Activated naive CD8-positive, alpha-beta T cell treated with anti-CD3 and anti-CD28 coated beads for 36 hours (primary cell): Measurements from ENCODE around the gene PLCL2. TPM values are rescaled to one million over a fixed set of nuclear protein-coding genes. Genes with fewer than 3 reads are reported as not detected.

ENCODE experiments used
- DNase-seq: peaks from one replicate; pipeline ENCODE4 v3.0.0; 2021
- H3K27ac Mint-ChIP-seq: one replicate; pipeline ENCODE4 v1.8.0; 2022; ENCODE audit warnings: mild to moderate bottlenecking, moderate library complexity, mixed read lengths
- H3K27me3 Mint-ChIP-seq: one replicate; pipeline ENCODE4 v1.8.0; 2022; ENCODE audit warnings: mild to moderate bottlenecking, mixed read lengths
- H3K36me3 Mint-ChIP-seq: one replicate; pipeline ENCODE4 v1.8.0; 2021; ENCODE audit warnings: mild to moderate bottlenecking, mixed read lengths
- H3K4me1 Mint-ChIP-seq: one replicate; pipeline ENCODE4 v1.8.0; 2021; ENCODE audit warnings: mixed read lengths
- H3K4me3 Mint-ChIP-seq: one replicate; pipeline ENCODE4 v1.8.0; 2022; ENCODE audit warnings: mild to moderate bottlenecking, moderate library complexity, mixed read lengths
- H3K9me3 Mint-ChIP-seq: one replicate; pipeline ENCODE4 v1.8.0; 2022; ENCODE audit warnings: mixed read lengths
- total RNA-seq, 2 experiments: library from RNA; stranded (reverse); gene quantifications; one replicate each; pipeline ENCODE4 v1.2.3, GENCODE V29; 2021

PLCL2 gene
- total RNA-seq, 2 experiments from 2014 or later: 19.1 to 19.6 TPM

GRCh38 chr3:17052363-17052762 lies 167.6 kb downstream of the PLCL2 start:
- DNase-seq: no peak
- peaks cover 34% of the 10 kb centered on the region for H3K9me3 Mint-ChIP-seq
- peaks cover 21% of the 10 kb centered on the region for H3K4me1 Mint-ChIP-seq
- H3K27me3 Mint-ChIP-seq: no peaks in the 10 kb centered on the region
- no peak overlapping the region for H3K4me3 Mint-ChIP-seq
- H3K36me3 Mint-ChIP-seq: peaks cover 80% of the 10 kb centered on the region
- no peak overlapping the region for H3K27ac Mint-ChIP-seq

DNA sequence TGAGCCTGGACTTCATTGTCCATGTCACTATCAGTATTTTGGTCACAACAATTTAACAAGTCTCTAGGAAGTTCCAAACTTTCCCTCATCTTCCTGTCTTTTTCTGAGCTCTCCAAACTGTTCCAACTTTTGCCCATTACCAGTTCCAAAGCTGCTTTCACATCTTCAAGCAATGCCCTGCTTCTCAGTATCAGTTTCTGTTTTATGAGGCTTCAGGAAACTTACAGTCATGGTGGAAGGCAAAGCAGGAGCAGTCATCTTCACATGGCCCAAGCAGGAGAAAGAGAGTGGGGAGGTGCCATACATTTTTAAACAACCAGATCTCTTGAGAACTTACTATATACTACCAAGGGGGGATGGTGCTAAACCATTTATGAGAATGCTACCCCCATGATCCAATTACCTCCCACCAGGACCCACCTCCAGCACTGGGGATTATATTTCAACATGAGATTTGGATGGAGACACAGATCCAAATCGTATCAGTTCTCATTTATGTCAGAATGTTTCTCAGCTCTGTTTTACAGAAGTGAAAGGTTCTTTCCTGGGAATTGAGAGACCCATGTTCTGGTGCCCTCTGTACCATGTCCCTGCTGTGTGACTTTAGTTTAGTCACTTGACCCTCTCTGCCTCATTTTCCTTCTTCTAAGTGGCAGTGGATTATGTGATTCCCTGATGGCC lies 169.7 kb downstream of the PLCL2 start:
- H3K27me3 Mint-ChIP-seq: no peaks in the 10 kb centered on the region
- DNase-seq: no peak
- peaks cover 71% of the 10 kb centered on the region for H3K36me3 Mint-ChIP-seq
- H3K4me1 Mint-ChIP-seq: peaks cover 19% of the 10 kb centered on the region
- H3K27ac Mint-ChIP-seq: peak overlapping the region; percentile 18
- no peak overlapping the region for H3K4me3 Mint-ChIP-seq
- peaks cover 26% of the 10 kb centered on the region for H3K9me3 Mint-ChIP-seq

GRCh38 chr3:17054982-17055343 lies 170.2 kb downstream of the PLCL2 start:
- DNase-seq: no peak
- Mint-ChIP-seq H3K27ac (no peak overlapping the region), H3K36me3 (peaks cover 71% of the 10 kb centered on the region), H3K27me3 (no peaks in the 10 kb centered on the region), H3K4me3 (no peak overlapping the region), H3K9me3 (peaks cover 23% of the 10 kb centered on the region), H3K4me1 (peaks cover 19% of the 10 kb centered on the region)

- Mint-ChIP-seq H3K36me3 (peaks cover 69% of the 10 kb centered on the region), H3K4me1 (peaks cover 19% of the 10 kb centered on the region), H3K27me3 (no peaks in the 10 kb centered on the region), H3K27ac (no peak overlapping the region), H3K9me3 (peaks cover 19% of the 10 kb centered on the region), H3K4me3 (no peak overlapping the region)
- DNase-seq: no peak
Observed at GRCh38 chr3:17055374-17056276, 170.9 kb downstream of the PLCL2 start.

DNA sequence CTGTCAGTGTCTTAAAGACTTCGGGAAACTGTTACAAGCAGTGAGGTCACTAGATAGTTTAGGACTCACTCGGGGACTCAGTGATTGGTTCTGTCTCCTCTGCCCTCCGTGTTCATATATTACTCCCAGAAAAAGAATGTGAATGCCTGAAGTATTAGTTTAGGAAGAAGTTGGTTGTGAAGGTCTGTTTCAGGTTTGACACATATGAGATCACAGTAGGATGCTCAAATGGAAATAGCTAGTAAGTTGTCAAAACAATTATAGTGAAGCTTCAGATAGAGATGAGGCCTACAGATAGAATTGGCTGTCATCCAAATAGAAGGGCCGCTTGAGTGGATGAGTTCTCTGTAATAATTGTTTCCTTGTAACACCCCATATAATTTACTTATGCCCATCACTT lies 172.6 kb downstream of the PLCL2 start:
- Mint-ChIP-seq H3K36me3 (peaks cover 62% of the 10 kb centered on the region), H3K27ac (no peak overlapping the region), H3K4me1 (peaks cover 22% of the 10 kb centered on the region)

GRCh38 chr3:17059989-17060550 lies 175.3 kb downstream of the PLCL2 start:
- peaks cover 51% of the 10 kb centered on the region for H3K36me3 Mint-ChIP-seq
- H3K27me3 Mint-ChIP-seq: no peaks in the 10 kb centered on the region
- no peak overlapping the region for H3K27ac Mint-ChIP-seq
- DNase-seq: no peak
- H3K4me1 Mint-ChIP-seq: peaks cover 14% of the 10 kb centered on the region
- no peak overlapping the region for H3K4me3 Mint-ChIP-seq
- H3K9me3 Mint-ChIP-seq: peaks cover 8% of the 10 kb centered on the region

More for the DNA sequence above, 172.6 kb downstream of the PLCL2 start:
- DNase-seq: no peak
- peaks cover 11% of the 10 kb centered on the region for H3K9me3 Mint-ChIP-seq
- H3K4me3 Mint-ChIP-seq: no peak overlapping the region
- no peaks in the 10 kb centered on the region for H3K27me3 Mint-ChIP-seq

GRCh38 chr3:17061005-17061404 lies 176.2 kb downstream of the PLCL2 start:
- Mint-ChIP-seq H3K4me3 (no peak overlapping the region), H3K27ac (no peak overlapping the region), H3K4me1 (peaks cover 9% of the 10 kb centered on the region), H3K27me3 (no peaks in the 10 kb centered on the region), H3K36me3 (peaks cover 55% of the 10 kb centered on the region), H3K9me3 (peaks cover 8% of the 10 kb centered on the region)
- DNase-seq: no peak

DNA sequence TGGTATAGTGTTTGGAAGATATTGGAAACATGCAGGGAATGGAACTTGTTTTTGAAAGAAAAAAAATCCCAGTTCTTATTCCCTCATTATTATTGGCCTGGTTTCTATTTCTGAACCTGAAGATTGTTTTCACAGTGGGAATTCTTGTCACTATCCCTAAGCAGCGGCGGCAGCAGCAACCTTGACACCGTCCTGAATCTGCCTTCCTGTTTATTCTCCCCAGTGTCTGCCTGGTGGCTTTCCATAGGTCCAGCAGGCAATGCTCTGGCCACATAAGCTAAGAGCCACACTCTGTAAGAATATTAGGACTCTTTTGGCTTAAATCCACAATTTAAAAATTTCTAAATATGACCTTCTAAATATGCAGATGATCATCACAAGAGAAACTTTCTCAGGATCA lies 178.0 kb downstream of the PLCL2 start:
- peaks cover 49% of the 10 kb centered on the region for H3K36me3 Mint-ChIP-seq

DNA sequence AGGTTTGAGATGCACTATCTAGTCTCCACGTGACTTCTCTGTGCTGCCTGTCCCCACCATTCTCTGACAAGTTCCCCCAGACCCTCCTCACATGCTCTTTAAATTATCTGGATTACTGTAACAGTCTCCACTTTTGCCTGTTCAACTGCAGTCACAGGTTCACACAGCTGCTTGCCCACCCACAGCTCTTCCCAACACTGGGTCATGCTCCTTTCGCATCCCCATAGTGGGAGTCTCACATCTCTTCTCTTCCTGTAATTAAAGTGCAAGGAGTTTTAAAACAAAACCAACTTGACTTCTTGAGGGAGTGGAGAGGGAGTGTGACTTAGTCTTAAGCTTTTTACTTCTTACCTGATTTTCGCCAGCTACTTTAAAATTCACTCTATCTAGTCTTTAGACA lies 178.8 kb downstream of the PLCL2 start:
- Mint-ChIP-seq H3K27ac (peak overlapping the region; percentile 43), H3K36me3 (peaks cover 46% of the 10 kb centered on the region), H3K4me3 (no peak overlapping the region), H3K4me1 (peaks cover 7% of the 10 kb centered on the region), H3K9me3 (peaks cover 5% of the 10 kb centered on the region), H3K27me3 (no peaks in the 10 kb centered on the region)
- DNase-seq: no peak

More for the DNA sequence above, 178.0 kb downstream of the PLCL2 start:
- H3K4me1 Mint-ChIP-seq: peaks cover 7% of the 10 kb centered on the region
- no peak overlapping the region for H3K4me3 Mint-ChIP-seq
- H3K27ac Mint-ChIP-seq: no peak overlapping the region
- no peak for DNase-seq
- H3K9me3 Mint-ChIP-seq: peaks cover 5% of the 10 kb centered on the region
- no peaks in the 10 kb centered on the region for H3K27me3 Mint-ChIP-seq

GRCh38 chr3:17065315-17065714 lies 180.6 kb downstream of the PLCL2 start:
- Mint-ChIP-seq H3K4me1 (peaks cover 10% of the 10 kb centered on the region), H3K4me3 (no peak overlapping the region), H3K9me3 (peaks cover 5% of the 10 kb centered on the region), H3K27ac (no peak overlapping the region), H3K27me3 (no peaks in the 10 kb centered on the region), H3K36me3 (peaks cover 50% of the 10 kb centered on the region)
- no peak for DNase-seq

DNA sequence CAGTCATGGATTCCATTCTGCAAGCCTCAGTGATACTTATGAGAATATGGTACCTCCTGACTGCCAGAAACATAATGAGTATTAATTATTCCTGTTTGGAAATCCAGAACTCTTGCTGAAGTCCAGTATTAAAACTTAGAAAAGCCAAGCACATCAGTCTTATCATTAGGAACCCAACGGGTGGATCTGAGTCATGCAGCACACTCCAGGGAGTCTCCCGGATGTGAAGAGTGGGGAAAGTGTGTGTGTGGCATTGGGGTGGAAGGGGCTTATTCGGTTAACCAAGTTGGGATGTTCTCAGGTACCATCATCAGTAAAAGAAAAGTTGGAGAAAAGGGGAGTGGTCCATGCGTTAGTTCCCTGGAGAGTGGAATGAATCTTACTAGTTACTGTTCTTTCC lies 181.1 kb downstream of the PLCL2 start:
- no peak for DNase-seq
- peaks cover 54% of the 10 kb centered on the region for H3K36me3 Mint-ChIP-seq
- H3K27me3 Mint-ChIP-seq: no peaks in the 10 kb centered on the region
- H3K4me1 Mint-ChIP-seq: peaks cover 13% of the 10 kb centered on the region
- H3K9me3 Mint-ChIP-seq: peaks cover 5% of the 10 kb centered on the region
- no peak overlapping the region for H3K27ac Mint-ChIP-seq
- H3K4me3 Mint-ChIP-seq: no peak overlapping the region

DNA sequence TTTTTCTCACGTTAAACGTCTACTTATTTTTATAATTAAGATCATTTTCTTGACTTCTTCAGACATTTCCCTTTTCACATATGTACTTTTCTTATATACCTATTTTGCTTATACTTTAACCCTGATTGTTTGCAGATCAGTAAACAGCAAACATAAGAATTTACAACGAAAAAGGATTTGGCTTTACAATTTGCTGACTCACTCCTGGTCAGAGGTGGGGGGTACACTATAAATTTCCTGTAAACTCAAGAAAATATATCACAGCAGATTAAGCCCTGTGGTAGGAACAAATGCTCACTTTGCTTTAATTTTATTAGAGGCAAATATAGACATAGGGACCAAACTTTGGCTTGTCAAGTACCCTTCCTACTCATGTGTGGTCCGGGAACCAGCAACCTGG lies 185.0 kb downstream of the PLCL2 start:
- peaks cover 24% of the 10 kb centered on the region for H3K4me1 Mint-ChIP-seq
- no peak overlapping the region for H3K4me3 Mint-ChIP-seq
- no peak overlapping the region for H3K27ac Mint-ChIP-seq
- no peak for DNase-seq
- no peaks in the 10 kb centered on the region for H3K9me3 Mint-ChIP-seq
- peaks cover 49% of the 10 kb centered on the region for H3K36me3 Mint-ChIP-seq
- H3K27me3 Mint-ChIP-seq: no peaks in the 10 kb centered on the region

DNA sequence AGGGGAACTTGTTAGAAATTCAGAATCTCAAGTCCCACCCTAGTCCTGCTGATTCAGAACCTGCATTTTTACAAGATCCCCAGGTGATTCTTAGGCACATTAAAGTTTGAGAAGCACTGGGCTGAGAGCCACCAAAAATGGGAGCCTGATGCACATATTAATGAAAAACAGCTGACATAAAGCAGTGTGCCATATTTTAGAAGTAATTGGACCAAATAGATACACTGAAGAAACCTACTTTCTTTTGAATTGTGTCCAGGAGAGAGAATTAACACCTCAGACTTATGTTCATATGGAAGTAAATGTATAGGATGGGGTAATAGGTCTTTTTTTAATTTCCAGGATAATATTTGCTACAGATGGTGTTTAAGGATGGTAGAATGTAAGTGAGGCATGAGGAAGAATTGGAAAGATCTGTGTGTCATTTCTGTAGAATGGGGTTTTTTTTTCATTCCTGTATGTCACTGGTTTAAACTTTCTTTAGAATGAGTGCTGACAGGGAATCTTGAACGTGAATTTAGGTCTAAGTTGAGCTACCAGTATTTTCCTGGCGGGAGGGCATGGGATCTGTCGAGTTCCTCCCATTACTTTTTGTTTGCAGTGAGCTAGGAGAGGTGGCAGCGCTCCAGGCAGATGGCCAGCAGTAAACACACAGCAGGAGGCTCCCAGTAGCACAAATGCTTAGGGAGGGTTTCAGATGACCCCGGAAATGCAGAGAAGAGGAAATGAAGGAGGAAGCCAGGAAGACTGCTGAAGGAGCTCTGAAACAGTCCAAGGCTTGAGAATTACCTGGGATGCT lies 185.6 kb downstream of the PLCL2 start:
- H3K9me3 Mint-ChIP-seq: no peaks in the 10 kb centered on the region
- H3K27me3 Mint-ChIP-seq: no peaks in the 10 kb centered on the region
- H3K4me3 Mint-ChIP-seq: no peak overlapping the region
- DNase-seq: no peak
- peaks cover 28% of the 10 kb centered on the region for H3K4me1 Mint-ChIP-seq
- H3K27ac Mint-ChIP-seq: no peak overlapping the region
- H3K36me3 Mint-ChIP-seq: peaks cover 52% of the 10 kb centered on the region

DNA sequence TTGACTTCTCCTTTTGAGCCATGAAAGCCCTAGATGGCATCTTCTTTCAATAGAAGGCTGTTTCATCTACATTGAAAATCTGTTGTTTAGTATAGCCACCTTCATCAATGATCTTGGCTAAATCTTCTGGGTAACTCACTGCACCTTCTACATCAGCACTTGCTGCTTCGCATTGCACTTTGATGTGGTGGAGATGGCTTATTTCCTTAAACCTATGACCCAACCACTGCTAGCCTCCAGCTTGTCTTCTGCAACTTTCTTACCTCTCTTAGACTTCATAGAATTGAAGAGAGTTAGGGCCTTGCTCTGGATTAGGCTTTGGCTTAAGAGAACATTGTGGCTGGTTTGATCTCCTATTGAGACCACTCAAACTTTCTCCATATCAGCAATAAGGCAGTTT lies 189.8 kb downstream of the PLCL2 start:
- DNase-seq: no peak
- Mint-ChIP-seq H3K4me3 (no peak overlapping the region), H3K9me3 (peaks cover 9% of the 10 kb centered on the region), H3K27ac (no peak overlapping the region), H3K36me3 (peaks cover 57% of the 10 kb centered on the region), H3K4me1 (peaks cover 45% of the 10 kb centered on the region), H3K27me3 (no peaks in the 10 kb centered on the region)

DNA sequence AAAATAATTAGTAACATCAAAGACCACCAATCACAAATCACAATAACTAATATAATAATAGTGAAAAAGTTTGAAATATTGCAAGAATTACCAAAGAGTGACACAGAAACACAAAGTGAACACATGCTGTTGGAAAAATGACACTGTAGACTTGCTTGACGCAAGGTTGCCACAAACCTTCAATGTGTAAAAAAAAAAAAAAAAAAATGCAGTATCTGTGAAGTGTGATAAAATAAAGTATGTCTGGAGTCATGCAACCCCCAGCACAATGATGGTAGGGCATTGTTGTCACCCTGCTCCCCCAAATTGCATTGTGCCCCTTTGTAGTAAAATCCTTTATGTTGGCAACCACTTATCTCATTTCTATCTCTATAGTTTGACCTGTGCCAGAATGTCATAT lies 190.6 kb downstream of the PLCL2 start:
- no peak overlapping the region for H3K4me3 Mint-ChIP-seq
- peaks cover 47% of the 10 kb centered on the region for H3K4me1 Mint-ChIP-seq
- H3K27me3 Mint-ChIP-seq: no peaks in the 10 kb centered on the region
- peaks cover 9% of the 10 kb centered on the region for H3K9me3 Mint-ChIP-seq
- H3K36me3 Mint-ChIP-seq: peaks cover 56% of the 10 kb centered on the region
- no peak overlapping the region for H3K27ac Mint-ChIP-seq
- DNase-seq: no peak
